GM12878 (cell line): ENCODE data around the gene MT3. TPM values are rescaled to one million over a fixed set of nuclear protein-coding genes. Genes with fewer than 3 reads are reported as not detected.

ENCODE experiments used
- ATAC-seq: fragments of 200-7000 bp; cut with Tn5 transposase; 3 replicates; pipeline ENCODE4 v1.9.1; 2020; ENCODE audit warnings: mild to moderate bottlenecking, moderate library complexity
- BruUV-seq: library from RNA; stranded (reverse); fragments of 400-500 nt; replicated peaks from 2 replicates; lab custom pipeline; 2021; lab: Mats Ljungman, UMichigan
- CTCF ChIA-PET: fragments of 300-600 bp; sonication (Branson Sonifier 250); formaldehyde crosslinking; extraction: SDS; loops from one replicate; lab custom pipeline; 2021; ENCODE audit warnings: inconsistent platforms; lab: Yijun Ruan, JAX
- POLR2A ChIA-PET: fragments of 350-600 bp; formaldehyde crosslinking; extraction: SDS; loops from one replicate; lab custom pipeline; 2021; ENCODE audit warnings: inconsistent platforms; lab: Charles Lee
- RAD21 ChIA-PET: fragments of 300-600 bp; sonication (Branson Sonifier 250); formaldehyde crosslinking; loops from one replicate; lab custom pipeline; 2023; ENCODE audit warnings: antibody characterized with exemption; ENCODE audit not compliant: unreplicated experiment; lab: Charles Lee
- SMC1A ChIA-PET: fragments of 300-600 bp; sonication (Branson Sonifier 250); formaldehyde crosslinking; loops from one replicate; lab custom pipeline; 2023; ENCODE audit not compliant: unreplicated experiment, uncharacterized antibody; lab: Charles Lee
- DNase-seq: peaks from one replicate; pipeline ENCODE4 v3.0.0-alpha.2; 2011; ENCODE audit warnings: low read depth, low spot score
- FAIRE-seq: peaks from 3 replicates; lab custom pipeline; 2011; peaks lifted over from hg19 to GRCh38; lab: Jason Lieb, UNC
- H2AFZ ChIP-seq: 2 replicates; pipeline ENCODE4 v1.6.0; 2011; ENCODE audit warnings: low read depth, low read length, control low read depth; ENCODE audit not compliant: control insufficient read depth
- H3K27ac ChIP-seq: 2 replicates; pipeline ENCODE4 v1.5.1; 2011; ENCODE audit warnings: control low read depth; ENCODE audit not compliant: control insufficient read depth, insufficient read depth
- H3K27me3 ChIP-seq, 2 experiments: replicated peaks in 1 of 2; 2 replicates each; pipeline versions ENCODE4 v1.6.0 to v1.6.1; 2011; ENCODE audit warnings: low read length in 1 of 2; ENCODE audit not compliant: control insufficient read depth in 2 of 2, insufficient read depth in 2 of 2
- H3K36me3 ChIP-seq, 2 experiments: 2 replicates each; pipeline ENCODE4 v1.5.1; 2011; ENCODE audit warnings: low read length in 1 of 2; ENCODE audit not compliant: control insufficient read depth in 2 of 2, insufficient read depth in 2 of 2
- H3K4me1 ChIP-seq: 2 replicates; pipeline ENCODE4 v1.6.1; 2011; ENCODE audit warnings: mild to moderate bottlenecking, low read length, moderate library complexity, mixed read lengths; ENCODE audit not compliant: control insufficient read depth, insufficient read depth
- H3K4me2 ChIP-seq: 2 replicates; pipeline ENCODE4 v1.6.0; 2011; ENCODE audit warnings: control low read depth; ENCODE audit not compliant: control insufficient read depth, insufficient read depth
- H3K4me3 ChIP-seq: fragments of 200-600 bp; sonication (generic); 2 replicates; pipeline ENCODE4 v1.5.1; 2016
- H3K79me2 ChIP-seq: 2 replicates; pipeline ENCODE4 v1.6.0; 2011; ENCODE audit warnings: low read length; ENCODE audit not compliant: control insufficient read depth, insufficient read depth
- H3K9ac ChIP-seq: 2 replicates; pipeline ENCODE4 v1.8.0; 2011; ENCODE audit warnings: low read length, control low read depth, mixed read lengths; ENCODE audit not compliant: control insufficient read depth, insufficient read depth
- H3K9me3 ChIP-seq: replicated peaks from 3 replicates; pipeline ENCODE4 v1.5.1; 2011; ENCODE audit warnings: mild to moderate bottlenecking, low read length; ENCODE audit not compliant: control insufficient read depth, insufficient read depth
- H4K20me1 ChIP-seq: 2 replicates; pipeline ENCODE4 v1.6.0; 2011; ENCODE audit not compliant: control insufficient read depth, insufficient read depth
- DPF2 ChIP-seq: fragments of 450-650 bp; IDR thresholded peaks from 2 replicates; pipeline ENCODE4 v1.6.1; 2017; ENCODE audit warnings: mild to moderate bottlenecking
- FOXK2 ChIP-seq: fragments of 450-650 bp; IDR thresholded peaks from 2 replicates; pipeline ENCODE4 v1.6.1; 2017; ENCODE audit warnings: mild to moderate bottlenecking, moderate library complexity
- GATAD2B ChIP-seq: fragments of 450-650 bp; conservative IDR thresholded peaks from 2 replicates; pipeline ENCODE4 v1.6.1; 2017; ENCODE audit warnings: low read depth, mild to moderate bottlenecking, moderate library complexity
- IKZF2 ChIP-seq, 2 experiments: fragments of 450-650 bp; IDR thresholded peaks; 2 replicates each; pipeline ENCODE4 v1.6.1; 2017; ENCODE audit warnings: mild to moderate bottlenecking in 2 of 2, moderate library complexity in 2 of 2
- JUNB ChIP-seq: IDR thresholded peaks from 2 replicates; pipeline ENCODE4 v1.6.1; 2016; ENCODE audit warnings: antibody characterized with exemption, mild to moderate bottlenecking
- NFYA ChIP-seq: IDR thresholded peaks from 2 replicates; pipeline ENCODE4 v1.6.1; 2011; ENCODE audit warnings: low read depth, mild to moderate bottlenecking, low read length, improper control_type of control experiment, borderline replicate concordance
- POLR2AphosphoS5 ChIP-seq: IDR thresholded peaks from 2 replicates; pipeline ENCODE4 v1.6.1; 2011; ENCODE audit warnings: mild to moderate bottlenecking, low read length, inconsistent platforms
- RUNX3 ChIP-seq: IDR thresholded peaks from 2 replicates; pipeline ENCODE4 v1.6.1; 2012; ENCODE audit warnings: low read length, inconsistent platforms
- TARDBP ChIP-seq: IDR thresholded peaks from 2 replicates; pipeline ENCODE4 v1.6.1; 2016; ENCODE audit warnings: borderline replicate concordance
- ZNF622 ChIP-seq: fragments of 450-650 bp; IDR thresholded peaks from 2 replicates; pipeline ENCODE4 v1.6.1; 2017; ENCODE audit warnings: mild to moderate bottlenecking, inconsistent platforms
- in situ Hi-C: fragments of 300-500 bp; cut with MboI; formaldehyde crosslinking; loops from 9 replicates; pipeline ENCODE4 v1.14.3; 2018; ENCODE audit warnings: mixed read lengths
- intact Hi-C: fragments of 100-400 bp; cut with micrococcal nuclease; formaldehyde crosslinking; loops from one replicate; pipeline ENCODE4 v1.14.2; 2022; ENCODE audit not compliant: unreplicated experiment
- polyA plus RNA-seq, 11 experiments: library from polyadenylated mRNA; depleted of rRNA in 4 of 11; unstranded in 6 of 11; stranded (reverse) in 5 of 11; fragments of >200 nt; fragmentation: Nextera tagmentation in 4 of 11; fragmentation: Illumina TruSeq in 1 of 11; extraction: Ambion mirVana in 4 of 11; extraction: Trizol in 1 of 11; gene quantifications; 1 replicate in 1 of 11; 2 replicates in 10 of 11; pipeline versions ENCODE4 v1.2.1 to v1.2.3, GENCODE V29; 2011 to 2016; ENCODE audit warnings: inconsistent platforms in 2 of 11, missing spikeins in 2 of 11, low read depth in 1 of 11
- total RNA-seq, 4 experiments: library from RNA; depleted of rRNA in 3 of 4; stranded (reverse); fragments of >200 nt in 3 of 4; fragmentation: Illumina TruSeq in 1 of 4; extraction: Trizol in 1 of 4; gene quantifications; 2 replicates each; pipeline versions ENCODE4 v1.2.1 to v1.2.3, GENCODE V29; 2013 to 2021
- TF ChIP-seq, protein P1 (sequence below): IDR thresholded peaks from 2 replicates; pipeline ENCODE4 v1.6.1; 2011; ENCODE audit warnings: low read depth, low read length, improper control_type of control experiment, borderline replicate concordance
- TF ChIP-seq, protein P2 (sequence below): fragments of 450-650 bp; IDR thresholded peaks from 2 replicates; pipeline ENCODE4 v1.6.1; 2016; ENCODE audit warnings: mild to moderate bottlenecking

The MT3 gene
- total and polyA plus RNA-seq, 10 of the 15 experiments (the other 5 are each of a cell fraction or from before 2014, with no cell fraction given) = 0.41 TPM; not detected in 9

DNA sequence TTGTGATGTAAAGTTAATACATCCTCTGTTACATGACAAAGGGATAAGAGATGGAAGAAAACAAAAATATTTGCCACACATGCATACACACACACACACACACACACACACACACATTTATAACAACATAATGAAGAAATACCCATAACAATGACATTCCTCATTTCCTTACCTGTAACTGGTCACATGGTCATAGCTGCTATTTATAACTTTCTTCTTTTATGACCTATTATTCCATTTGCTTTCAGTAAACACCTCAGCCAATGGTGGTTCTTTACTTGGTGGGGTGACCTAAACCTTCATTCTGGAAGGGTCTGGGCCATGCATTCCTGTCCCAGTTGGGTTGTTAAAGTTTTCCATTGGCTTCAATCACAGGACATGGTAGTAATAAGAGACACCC, 24.4 kb downstream of the MT3 start (continued):
- TF ChIP-seq, protein P1, sequence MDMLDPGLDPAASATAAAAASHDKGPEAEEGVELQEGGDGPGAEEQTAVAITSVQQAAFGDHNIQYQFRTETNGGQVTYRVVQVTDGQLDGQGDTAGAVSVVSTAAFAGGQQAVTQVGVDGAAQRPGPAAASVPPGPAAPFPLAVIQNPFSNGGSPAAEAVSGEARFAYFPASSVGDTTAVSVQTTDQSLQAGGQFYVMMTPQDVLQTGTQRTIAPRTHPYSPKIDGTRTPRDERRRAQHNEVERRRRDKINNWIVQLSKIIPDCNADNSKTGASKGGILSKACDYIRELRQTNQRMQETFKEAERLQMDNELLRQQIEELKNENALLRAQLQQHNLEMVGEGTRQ = no peak
- TF ChIP-seq FOXK2 (no peak), GATAD2B (no peak), DPF2 (no peak), NFYA (no peak), RUNX3 (no peak), POLR2AphosphoS5 (no peak), ZNF622 (no peak)
- TF ChIP-seq, protein P2, sequence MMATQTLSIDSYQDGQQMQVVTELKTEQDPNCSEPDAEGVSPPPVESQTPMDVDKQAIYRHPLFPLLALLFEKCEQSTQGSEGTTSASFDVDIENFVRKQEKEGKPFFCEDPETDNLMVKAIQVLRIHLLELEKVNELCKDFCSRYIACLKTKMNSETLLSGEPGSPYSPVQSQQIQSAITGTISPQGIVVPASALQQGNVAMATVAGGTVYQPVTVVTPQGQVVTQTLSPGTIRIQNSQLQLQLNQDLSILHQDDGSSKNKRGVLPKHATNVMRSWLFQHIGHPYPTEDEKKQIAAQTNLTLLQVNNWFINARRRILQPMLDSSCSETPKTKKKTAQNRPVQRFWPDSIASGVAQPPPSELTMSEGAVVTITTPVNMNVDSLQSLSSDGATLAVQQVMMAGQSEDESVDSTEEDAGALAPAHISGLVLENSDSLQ = no peak

DNA sequence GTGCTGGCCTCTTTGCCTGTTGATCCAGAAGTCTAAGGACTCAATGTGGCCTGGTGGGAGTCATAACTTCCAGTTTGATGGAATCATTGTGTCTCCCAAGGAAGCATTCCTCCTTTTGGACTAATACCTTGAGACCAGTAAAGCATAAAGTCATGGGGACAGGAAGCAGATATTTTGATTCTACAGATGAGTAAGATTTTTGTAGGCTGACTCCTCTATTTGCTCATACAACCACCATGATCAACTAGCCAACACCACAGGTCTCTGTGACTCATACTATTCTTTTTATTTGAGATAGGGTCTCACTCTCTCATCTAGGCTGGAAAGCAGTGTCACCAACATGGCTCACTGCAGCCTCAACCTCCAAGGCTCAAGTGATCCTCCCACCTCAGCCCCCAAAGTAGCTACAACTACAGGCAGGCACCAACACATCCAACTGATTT, 25.2 kb downstream of the MT3 start:
- Histone ChIP-seq H3K36me3 (no peaks in the 10 kb centered on the region), H3K4me1 (peaks cover 21% of the 10 kb centered on the region), H3K9me3 (no peaks in the 10 kb centered on the region), H3K4me3 (no peak overlapping the region), H2AFZ (no peak overlapping the region), H3K27ac (no peak overlapping the region), H3K27me3 (peaks cover 0 to 5% of the 10 kb centered on the region in 2 experiments; a peak in 2 of 4 replicates), H3K79me2 (no peaks in the 10 kb centered on the region)
- in situ Hi-C loops = no loop called here
- FAIRE-seq = no peak
- no peak for DNase-seq
- no TSS peak for BruUV-seq
- ChIA-PET CTCF (interaction anchor here (1.3 to 1.5 kb wide), 2 partner anchors 14 to 87 kb away, joined by 3 to 4 read pairs; no protein-coding TSS in a partner anchor), POLR2A (interaction anchor here (0.7 kb wide), 1 partner anchor 1958 kb away, joined by 6 read pairs; no protein-coding TSS in a partner anchor), RAD21 (no interaction called here)
- TF ChIP-seq JUNB = peak; percentile 72
- TF ChIP-seq RUNX3 = peak; percentile 47
- TF ChIP-seq TARDBP = no peak
- 0 out of 4 replicates have a peak, but pooled peaks of 1 of the 2 experiments have one; percentile 45 for TF ChIP-seq IKZF2 (IDR thresholded peaks at IDR 0.05)
- TF ChIP-seq, all 136 proteins: peak for 3
- intact Hi-C loops = no loop called here
- peak; percentile 12 for ATAC-seq
- no peak overlapping the region for H3K9ac ChIP-seq
- SMC1A ChIA-PET = interaction anchor here (1.5 kb wide), 1 partner anchor 14 kb away, joined by 5 read pairs; no protein-coding TSS in a partner anchor
- H4K20me1 ChIP-seq = no peaks in the 10 kb centered on the region
- no peak overlapping the region for H3K4me2 ChIP-seq
